Measurements from ENCODE around the gene CADPS2. TPM values are rescaled to one million over a fixed set of nuclear protein-coding genes. Genes with fewer than 3 reads are reported as not detected.

Gene CADPS2
- total and polyA plus RNA-seq, 2 of the 8 experiments (the other 6 are each of a cell fraction or from before 2014, with no cell fraction given) = 8.9 to 22.3 TPM

DNA sequence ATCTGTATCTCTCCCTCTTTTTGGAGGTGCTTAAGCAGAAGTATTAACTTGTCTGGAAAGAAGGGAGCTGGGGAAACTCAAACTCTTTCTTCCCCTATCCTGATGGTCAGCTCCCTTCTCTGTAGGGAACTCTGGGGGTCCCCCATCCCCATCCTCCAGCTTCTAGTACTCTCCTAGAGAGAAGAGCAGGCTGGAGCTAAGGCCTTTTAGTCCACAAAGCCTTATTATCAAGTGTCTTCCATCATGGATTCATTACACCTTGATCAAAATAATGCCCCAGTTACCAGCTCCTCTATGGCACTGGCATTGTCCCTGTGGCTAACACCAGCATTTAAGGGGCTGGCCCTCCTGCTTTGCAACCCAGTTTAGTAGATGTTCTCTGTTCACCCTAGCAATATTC, 35.7 kb downstream of the CADPS2 start:
- Histone ChIP-seq H3K79me2 (ENCODE audit: control insufficient read depth in 1 of 2, insufficient read depth in 2 of 2, low read length in 2 of 2) (no peaks in the 10 kb centered on the region; a peak in 1 of 4 replicates), H3K4ac (replicated peaks; ENCODE audit: insufficient read length, low read depth, low read length) (no peak overlapping the region), H2BK20ac (ENCODE audit: low read length) (no peak overlapping the region), H2AK5ac (ENCODE audit: low read depth, low read length) (no peak overlapping the region), H3K4me3 (ENCODE audit: extremely low read depth in 1 of 4, insufficient read depth in 2 of 4, low read depth in 3 of 4, low read length in 4 of 4) (no peak overlapping the region), H4K8ac (ENCODE audit: extremely low read depth, insufficient read depth, low read length) (no peak overlapping the region), H2BK12ac (ENCODE audit: low read depth, low read length) (no peak overlapping the region), H2AFZ (ENCODE audit: low read length) (no peak overlapping the region), H3K4me2 (ENCODE audit: insufficient read depth in 1 of 2, low read depth in 2 of 2, low read length in 2 of 2) (no peak overlapping the region), H3K4me1 (replicated peaks in 1 of 4; ENCODE audit: control insufficient read depth in 3 of 4, insufficient read depth in 4 of 4, low read length in 3 of 4) (peaks cover 0 to 6% (median 2%) of the 10 kb centered on the region in 4 experiments; a peak in 2 of 7 replicates), H3K36me3 (ENCODE audit: control insufficient read depth in 2 of 4, insufficient read depth in 4 of 4, low read length in 3 of 4) (no peaks in the 10 kb centered on the region), H3K79me1 (ENCODE audit: low read depth, low read length) (peaks cover 2% of the 10 kb centered on the region; the same call in 1 of the 2 replicates), H3K27me3 (replicated peaks in 1 of 4; ENCODE audit: control insufficient read depth in 3 of 4, extremely low read depth in 1 of 4, insufficient read depth in 3 of 4, low read length in 3 of 4) (no peaks in the 10 kb centered on the region), H4K91ac (replicated peaks; ENCODE audit: insufficient read length, low read length) (no peak overlapping the region), H3K56ac (replicated peaks; ENCODE audit: insufficient read length, low read depth, low read length) (no peak overlapping the region), H4K20me1 (replicated peaks in 1 of 2; ENCODE audit: control insufficient read depth in 1 of 2, insufficient read depth in 2 of 2, low read length in 2 of 2) (peaks cover 0 to 1% of the 10 kb centered on the region in 2 experiments), H3K18ac (ENCODE audit: extremely low read depth, low read length) (no peak overlapping the region), H2BK5ac (ENCODE audit: low read depth, low read length) (no peak overlapping the region), H2BK15ac (ENCODE audit: low read length) (no peak overlapping the region), H3K23ac (ENCODE audit: insufficient read length) (no peak overlapping the region), H3K27ac (ENCODE audit: low read depth, low read length) (no peak overlapping the region), H2BK120ac (replicated peaks; ENCODE audit: low read depth, low read length) (no peak overlapping the region), H3K23me2 (ENCODE audit: low read depth, low read length) (no peaks in the 10 kb centered on the region), H3K9me3 (ENCODE audit: insufficient read depth in 2 of 2, low read depth in 1 of 2, low read length in 1 of 2) (no peaks in the 10 kb centered on the region), H3K14ac (ENCODE audit: insufficient read length) (no peak overlapping the region), H3K9ac (replicated peaks in 1 of 4; ENCODE audit: extremely low read depth in 1 of 4, low read depth in 3 of 4, low read length in 3 of 4) (no peak overlapping the region), H4K5ac (ENCODE audit: insufficient read length, low read depth, low read length) (no peak overlapping the region)
- ChIA-PET POLR2A (ENCODE audit: partially characterized antibody) (interaction anchor here (0.8 kb wide), 1 partner anchor 18 kb away, joined by 3 read pairs; no protein-coding TSS in a partner anchor), CTCF (ENCODE audit: partially characterized antibody) (no interaction called here)
- FAIRE-seq (no peak), DNase-seq (ENCODE audit: low read depth in 1 of 2, low spot score in 2 of 2) (no peak)
- TF ChIP-seq SP1 (IDR thresholded peaks at IDR 0.05; ENCODE audit: low read depth, low read length) = no peak

All from H1 (cell line).